ENCODE data around the gene CHMP4A. TPM values are rescaled to one million over a fixed set of nuclear protein-coding genes. Genes with fewer than 3 reads are reported as not detected.
A peak's percentile ranks its signal among the peaks of the same experiment; 100 is the strongest.

The CHMP4A gene
- total and polyA plus RNA-seq, 2 experiments from 2014 or later: 31.0 to 51.1 TPM

GRCh38 chr14:24196071-24197055 is 16.9 kb downstream of the CHMP4A start:
- no peaks in the 10 kb centered on the region for H3K27me3 ChIP-seq
- peak overlapping the region; percentile 67 for H3K4me3 ChIP-seq
- TF ChIP-seq CTCF (IDR thresholded peaks at IDR 0.05; ENCODE audit: low read depth, low read length): no peak
- DNase-seq (ENCODE audit: low read depth in 1 of 2, low spot score in 1 of 2): peak; percentile 30 to 56
- H3K9me3 ChIP-seq (ENCODE audit: low read depth): no peaks in the 10 kb centered on the region
- peak overlapping the region; percentile 98 for H3K27ac ChIP-seq
- peaks cover 4% of the 10 kb centered on the region for H3K4me1 ChIP-seq (ENCODE audit: low read depth)
- H3K36me3 ChIP-seq: peaks cover 9% of the 10 kb centered on the region

- H3K27ac ChIP-seq: peak within 1 kb of the TSS; percentile 98
- peaks cover 9% of the 10 kb centered on the region for H3K36me3 ChIP-seq
- peaks cover 4% of the 10 kb centered on the region for H3K4me1 ChIP-seq (ENCODE audit: low read depth)
- TF ChIP-seq CTCF (IDR thresholded peaks at IDR 0.05; ENCODE audit: low read depth, low read length): no peak
- no peaks in the 10 kb centered on the region for H3K9me3 ChIP-seq (ENCODE audit: low read depth)
- H3K4me3 ChIP-seq: peak within 1 kb of the TSS; percentile 67
- H3K27me3 ChIP-seq: no peaks in the 10 kb centered on the region
- peak; percentile 90 to 92 for DNase-seq (ENCODE audit: low read depth in 1 of 2, low spot score in 1 of 2)
These were observed 17.9 kb downstream of the CHMP4A start, which contains the start of gene TM9SF1 for GRCh38 chr14:24195186-24196070. Gene TM9SF1, minus strand, starts transcription at chr14:24195441. Its CDS starts 422 bp downstream, at chr14:24195019.

- H3K27ac ChIP-seq: peak overlapping the region; percentile 98
- no peaks in the 10 kb centered on the region for H3K9me3 ChIP-seq (ENCODE audit: low read depth)
- TF ChIP-seq CTCF (IDR thresholded peaks at IDR 0.05; ENCODE audit: low read depth, low read length): no peak
- no peaks in the 10 kb centered on the region for H3K27me3 ChIP-seq
- no peak for DNase-seq (ENCODE audit: low read depth in 1 of 2, low spot score in 1 of 2)
- H3K36me3 ChIP-seq: peaks cover 9% of the 10 kb centered on the region
- peak overlapping the region; percentile 67 for H3K4me3 ChIP-seq
- H3K4me1 ChIP-seq (ENCODE audit: low read depth): peaks cover 4% of the 10 kb centered on the region
These were observed 18.5 kb downstream of the CHMP4A start for GRCh38 chr14:24194873-24195185.

- peak overlapping the region; percentile 67 for H3K4me3 ChIP-seq
- H3K27me3 ChIP-seq: no peaks in the 10 kb centered on the region
- DNase-seq (ENCODE audit: low read depth in 1 of 2, low spot score in 1 of 2): no peak
- TF ChIP-seq CTCF (IDR thresholded peaks at IDR 0.05; ENCODE audit: low read depth, low read length): no peak
- peaks cover 4% of the 10 kb centered on the region for H3K4me1 ChIP-seq (ENCODE audit: low read depth)
- H3K27ac ChIP-seq: peak overlapping the region; percentile 98
- H3K9me3 ChIP-seq (ENCODE audit: low read depth): no peaks in the 10 kb centered on the region
- peaks cover 9% of the 10 kb centered on the region for H3K36me3 ChIP-seq
These were observed 19.0 kb downstream of the CHMP4A start for GRCh38 chr14:24194186-24194872.

- H3K4me1 ChIP-seq (ENCODE audit: low read depth): peaks cover 4% of the 10 kb centered on the region
- no peak overlapping the region for H3K4me3 ChIP-seq
- DNase-seq (ENCODE audit: low read depth in 1 of 2, low spot score in 1 of 2): no peak
- TF ChIP-seq CTCF (IDR thresholded peaks at IDR 0.05; ENCODE audit: low read depth, low read length): no peak
- no peaks in the 10 kb centered on the region for H3K27me3 ChIP-seq
- H3K27ac ChIP-seq: no peak overlapping the region
- H3K9me3 ChIP-seq (ENCODE audit: low read depth): no peaks in the 10 kb centered on the region
- H3K36me3 ChIP-seq: peaks cover 9% of the 10 kb centered on the region
These were observed 20.4 kb downstream of the CHMP4A start for GRCh38 chr14:24192933-24193332.
